ENCODE measurements around the gene KIF26A.

DNA sequence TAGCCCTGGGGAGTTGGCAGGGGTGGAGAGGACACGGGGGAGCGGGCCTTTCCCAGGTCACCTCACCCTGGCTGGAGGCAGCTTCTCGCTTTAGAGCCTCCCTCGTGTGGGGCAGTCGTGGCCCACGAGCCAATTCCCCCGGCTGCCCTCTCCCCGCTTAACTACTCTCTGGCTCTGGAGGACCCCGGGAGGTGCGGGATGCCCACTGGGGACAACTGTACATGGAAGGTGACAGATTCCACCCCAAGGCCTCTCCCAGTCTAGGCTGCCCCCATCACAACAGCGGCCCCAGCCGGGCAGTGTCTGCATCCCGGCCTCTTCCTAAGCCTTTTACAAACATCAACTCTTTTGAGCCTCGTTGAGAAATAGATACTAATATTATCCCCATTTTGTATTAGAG is 78.1 kb downstream of the KIF26A start:
- TF ChIP-seq, protein P1, sequence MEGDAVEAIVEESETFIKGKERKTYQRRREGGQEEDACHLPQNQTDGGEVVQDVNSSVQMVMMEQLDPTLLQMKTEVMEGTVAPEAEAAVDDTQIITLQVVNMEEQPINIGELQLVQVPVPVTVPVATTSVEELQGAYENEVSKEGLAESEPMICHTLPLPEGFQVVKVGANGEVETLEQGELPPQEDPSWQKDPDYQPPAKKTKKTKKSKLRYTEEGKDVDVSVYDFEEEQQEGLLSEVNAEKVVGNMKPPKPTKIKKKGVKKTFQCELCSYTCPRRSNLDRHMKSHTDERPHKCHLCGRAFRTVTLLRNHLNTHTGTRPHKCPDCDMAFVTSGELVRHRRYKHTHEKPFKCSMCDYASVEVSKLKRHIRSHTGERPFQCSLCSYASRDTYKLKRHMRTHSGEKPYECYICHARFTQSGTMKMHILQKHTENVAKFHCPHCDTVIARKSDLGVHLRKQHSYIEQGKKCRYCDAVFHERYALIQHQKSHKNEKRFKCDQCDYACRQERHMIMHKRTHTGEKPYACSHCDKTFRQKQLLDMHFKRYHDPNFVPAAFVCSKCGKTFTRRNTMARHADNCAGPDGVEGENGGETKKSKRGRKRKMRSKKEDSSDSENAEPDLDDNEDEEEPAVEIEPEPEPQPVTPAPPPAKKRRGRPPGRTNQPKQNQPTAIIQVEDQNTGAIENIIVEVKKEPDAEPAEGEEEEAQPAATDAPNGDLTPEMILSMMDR (IDR thresholded peaks at IDR 0.05; ENCODE audit: low read length): no peak
- no peak for TF ChIP-seq EZH2 (IDR thresholded peaks at IDR 0.05; ENCODE audit: borderline replicate concordance, low read length)

Data from OCI-LY1 (cell line).